ENCODE data around the gene MDFI. TPM values are rescaled to one million over a fixed set of nuclear protein-coding genes. Genes with fewer than 3 reads are reported as not detected.

MDFI gene, protein sequence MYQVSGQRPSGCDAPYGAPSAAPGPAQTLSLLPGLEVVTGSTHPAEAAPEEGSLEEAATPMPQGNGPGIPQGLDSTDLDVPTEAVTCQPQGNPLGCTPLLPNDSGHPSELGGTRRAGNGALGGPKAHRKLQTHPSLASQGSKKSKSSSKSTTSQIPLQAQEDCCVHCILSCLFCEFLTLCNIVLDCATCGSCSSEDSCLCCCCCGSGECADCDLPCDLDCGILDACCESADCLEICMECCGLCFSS
- polyA plus RNA-seq (2014; cell fraction: cytosol; rRNA removed) = 1.7 and 2.3 TPM in 2 replicates
- polyA plus RNA-seq (2014; cell fraction: nucleus; rRNA removed) = 3.1 and 5.5 TPM in 2 replicates

DNA sequence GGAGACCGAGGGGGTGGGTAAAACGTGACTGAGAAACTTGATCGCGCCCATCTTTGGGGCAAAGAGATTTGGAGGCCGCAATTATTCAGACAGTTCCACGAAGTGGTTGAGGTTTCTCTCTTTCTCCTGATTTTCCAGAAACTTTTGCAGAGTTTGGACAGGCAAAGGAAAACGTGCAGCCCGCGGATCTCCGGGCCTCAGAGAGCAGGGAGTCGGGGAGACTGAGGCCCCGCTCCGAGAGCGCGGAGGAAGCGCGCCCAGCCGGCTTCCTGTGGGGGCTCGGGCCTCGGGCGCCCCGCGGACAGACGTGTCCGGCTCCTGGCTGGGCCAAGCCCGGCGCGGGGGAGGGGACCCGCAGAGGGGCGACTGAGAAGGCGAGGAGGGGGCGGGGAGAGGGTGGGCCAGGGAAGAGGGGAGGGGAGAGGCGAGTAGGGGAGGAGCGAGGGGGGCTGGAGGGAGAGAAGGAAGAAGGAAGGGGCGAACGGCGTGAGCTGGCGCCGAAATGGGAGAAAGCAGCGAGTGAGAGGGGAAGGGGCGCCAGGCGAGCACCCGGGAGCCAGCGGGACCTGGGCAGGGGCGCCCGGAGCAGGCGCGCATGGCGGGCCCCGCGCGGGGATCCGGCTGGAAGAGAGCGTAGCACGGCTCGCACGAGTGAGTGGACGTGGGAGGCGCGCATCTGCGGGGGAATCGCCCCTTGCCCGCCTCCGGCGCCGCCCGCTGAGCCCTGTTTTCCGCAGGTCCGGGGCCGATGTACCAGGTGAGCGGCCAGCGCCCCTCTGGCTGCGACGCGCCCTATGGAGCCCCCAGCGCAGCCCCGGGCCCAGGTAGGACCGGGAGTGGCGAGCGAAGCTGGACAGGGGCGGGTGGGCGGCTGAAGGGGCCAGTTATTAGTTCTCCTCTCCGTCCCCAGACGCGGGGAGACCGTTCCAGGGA is at the start of gene MDFI:
MDFI (plus strand) TSS at position 467 of the 933 bp plus-strand sequence; CDS start at position 749, 282 bp downstream.
- DNase-seq (ENCODE audit: low spot score) = no peak

DNA sequence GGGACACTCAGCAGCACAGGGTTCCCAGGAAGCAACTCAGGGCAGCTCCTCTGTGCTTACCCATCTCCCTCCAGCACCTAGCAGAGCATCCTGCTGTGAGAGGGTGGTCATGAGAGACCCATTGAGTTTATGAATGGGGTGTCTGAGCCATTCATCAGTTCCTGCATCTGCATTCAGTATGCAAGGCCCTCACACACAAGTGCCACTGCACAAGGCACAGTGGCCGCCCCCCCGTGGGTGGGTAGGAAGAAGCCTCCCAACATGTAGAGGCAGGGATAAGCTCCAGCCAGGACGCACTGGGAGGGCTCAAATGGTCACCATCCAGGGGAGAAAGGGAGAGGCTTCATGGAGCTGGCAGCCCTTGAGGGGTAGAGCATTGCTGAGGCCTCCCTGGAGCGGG is 49.0 kb upstream of the MDFI start:
- no peak for DNase-seq (ENCODE audit: low spot score)

DNA sequence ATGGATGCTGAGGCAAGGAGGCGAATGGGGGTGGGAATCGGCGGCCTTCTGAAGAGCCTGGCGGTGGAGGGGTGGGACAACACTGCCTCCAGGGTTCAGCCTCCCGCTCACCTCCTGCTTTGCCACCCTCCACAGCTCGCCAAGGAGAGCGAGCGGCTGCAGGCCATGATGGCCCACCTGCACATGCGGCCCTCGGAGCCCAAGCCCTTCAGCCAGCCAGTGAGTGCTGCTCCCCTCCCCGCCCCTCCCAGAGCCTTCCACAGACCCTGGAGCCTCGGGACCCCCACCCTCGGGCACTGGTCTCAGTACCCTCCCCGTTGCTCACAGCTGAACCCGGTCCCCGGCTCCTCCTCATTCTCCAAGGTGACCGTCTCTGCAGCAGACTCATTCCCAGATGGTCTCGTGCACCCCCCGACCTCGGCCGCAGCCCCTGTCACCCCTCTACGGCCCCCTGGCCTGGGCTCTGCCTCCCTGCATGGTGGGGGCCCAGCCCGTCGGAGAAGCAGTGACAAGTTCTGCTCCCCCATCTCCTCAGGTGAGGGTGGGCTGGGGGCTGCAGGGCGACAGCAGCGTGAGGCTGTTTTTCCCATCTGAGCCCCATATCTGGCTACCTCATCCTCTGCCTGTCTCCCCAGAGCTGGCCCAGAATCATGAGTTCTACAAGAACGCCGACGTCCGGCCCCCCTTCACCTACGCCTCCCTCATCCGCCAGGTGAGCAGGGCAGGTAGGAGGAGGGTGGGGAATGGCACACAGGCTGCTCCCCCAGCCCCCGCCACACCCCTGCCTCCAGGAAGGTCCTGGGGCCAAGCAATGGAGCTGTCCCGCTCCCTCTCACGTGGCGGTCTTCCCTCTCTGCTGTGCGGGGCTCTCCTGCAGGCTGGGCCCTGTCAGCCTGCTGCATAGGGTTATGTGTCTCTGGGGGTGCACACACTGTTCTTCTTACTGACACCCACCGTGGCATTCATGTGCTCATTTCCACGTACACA is 48.3 kb upstream of the MDFI start:
- no peak for DNase-seq (ENCODE audit: low spot score)

DNA sequence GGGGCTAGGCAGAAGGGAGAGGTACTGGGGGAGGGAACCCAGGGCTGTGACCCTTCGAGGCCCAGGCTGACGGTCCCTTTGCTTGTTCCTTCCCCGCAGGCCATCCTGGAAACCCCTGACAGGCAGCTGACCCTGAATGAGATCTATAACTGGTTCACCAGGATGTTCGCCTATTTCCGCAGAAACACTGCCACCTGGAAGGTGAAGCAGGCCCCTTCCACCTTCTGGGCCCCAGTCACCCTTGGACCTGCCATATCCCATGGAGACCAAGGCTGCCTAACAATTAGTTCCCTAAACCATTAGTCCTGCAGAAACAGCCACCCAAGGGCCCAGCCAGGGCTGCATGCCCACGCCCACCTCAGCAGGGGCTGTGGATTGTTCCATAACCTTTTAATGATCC is 47.1 kb upstream of the MDFI start:
- DNase-seq (ENCODE audit: low spot score) = no peak

DNA sequence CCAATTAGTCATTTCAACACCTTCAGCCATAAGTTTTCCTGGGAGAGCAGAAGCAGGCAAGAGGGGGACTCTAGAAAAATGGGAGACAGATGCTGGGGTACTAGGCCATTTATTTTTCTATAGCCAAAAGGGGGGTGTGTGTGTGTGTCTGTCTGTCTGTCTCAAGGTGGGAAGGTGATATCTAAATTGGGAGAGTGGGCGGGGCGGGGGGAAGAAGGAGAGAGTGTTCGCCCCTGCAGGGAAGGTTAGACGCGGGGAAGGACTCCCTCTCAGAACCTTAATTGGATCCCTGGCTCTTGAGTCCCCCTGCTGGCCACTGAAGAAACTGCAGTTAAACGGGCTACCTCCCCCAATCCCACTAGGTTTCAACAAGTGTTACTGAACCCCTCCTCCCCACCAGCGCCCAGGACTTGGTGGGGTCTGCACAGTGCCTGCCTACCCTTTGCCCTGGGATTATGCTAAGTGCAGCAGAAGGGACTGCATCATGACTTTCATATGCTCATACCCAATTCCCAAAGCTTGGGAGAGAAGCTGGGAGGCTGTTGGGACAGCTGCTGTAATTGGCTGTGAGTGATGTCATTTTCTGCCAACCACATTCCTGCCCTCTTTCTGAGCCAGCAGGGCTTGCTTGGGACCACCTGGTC is 46.3 kb upstream of the MDFI start:
- DNase-seq (ENCODE audit: low spot score) = peak; percentile 67

DNA sequence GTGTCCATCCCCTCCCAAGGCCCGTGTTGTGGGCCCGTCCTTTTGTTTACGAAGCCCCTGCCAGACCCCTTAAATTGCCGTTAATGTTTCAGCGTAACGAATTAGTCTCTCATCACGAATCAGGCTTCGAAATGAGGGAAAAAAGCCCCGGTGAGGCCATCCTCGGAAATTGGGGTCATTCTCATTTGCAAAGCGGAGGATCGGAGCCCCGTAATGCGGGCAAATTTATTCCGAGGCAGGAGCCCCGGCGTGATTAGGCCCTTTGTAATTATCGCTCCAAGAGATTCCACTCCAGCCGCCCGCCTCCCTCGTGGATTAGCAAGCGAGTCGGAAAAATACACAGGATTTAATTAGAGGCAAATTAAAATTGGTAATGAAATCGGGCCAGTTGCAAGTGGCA is 44.9 kb upstream of the MDFI start:
- DNase-seq (ENCODE audit: low spot score) = no peak

DNA sequence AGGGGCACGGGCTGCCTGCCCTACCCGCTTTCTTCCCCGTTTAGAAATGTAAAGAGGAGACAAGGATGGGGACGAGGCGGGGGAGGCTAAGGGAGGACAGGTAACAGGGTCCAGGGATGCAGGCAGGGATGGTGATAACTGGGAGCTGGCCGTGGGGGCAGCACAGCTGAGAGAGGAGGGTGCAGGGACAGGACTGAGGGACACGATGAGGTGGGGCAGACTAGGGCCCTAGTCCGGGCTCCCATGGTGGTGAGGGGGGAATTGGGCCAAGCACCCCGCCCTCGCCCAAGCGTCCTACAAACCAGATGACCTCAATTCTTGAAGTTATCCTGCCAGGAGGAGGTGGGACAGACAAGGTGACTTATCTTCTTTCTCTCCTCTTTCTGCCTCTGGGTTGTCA is 44.4 kb upstream of the MDFI start:
- DNase-seq (ENCODE audit: low spot score) = no peak

DNA sequence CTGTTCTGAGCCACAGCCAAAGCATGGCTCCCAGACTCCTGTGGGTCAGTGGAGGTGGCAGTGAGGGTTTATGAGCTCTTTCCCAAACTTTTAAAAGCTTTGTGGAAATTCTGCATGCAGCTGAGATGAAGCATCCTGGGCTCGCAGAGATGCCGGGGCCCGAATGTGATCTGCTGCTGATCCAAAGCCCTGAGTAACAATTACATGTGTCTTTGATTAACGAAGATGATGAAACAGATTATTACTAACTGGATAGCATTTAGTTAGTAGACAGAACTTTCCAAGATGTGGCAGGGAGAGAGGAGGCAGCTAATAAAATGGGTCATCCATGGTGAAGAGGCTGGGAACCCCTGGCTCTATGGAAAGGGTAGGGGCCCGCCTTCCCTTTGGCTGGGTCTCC is 43.9 kb upstream of the MDFI start:
- DNase-seq (ENCODE audit: low spot score) = no peak

DNA sequence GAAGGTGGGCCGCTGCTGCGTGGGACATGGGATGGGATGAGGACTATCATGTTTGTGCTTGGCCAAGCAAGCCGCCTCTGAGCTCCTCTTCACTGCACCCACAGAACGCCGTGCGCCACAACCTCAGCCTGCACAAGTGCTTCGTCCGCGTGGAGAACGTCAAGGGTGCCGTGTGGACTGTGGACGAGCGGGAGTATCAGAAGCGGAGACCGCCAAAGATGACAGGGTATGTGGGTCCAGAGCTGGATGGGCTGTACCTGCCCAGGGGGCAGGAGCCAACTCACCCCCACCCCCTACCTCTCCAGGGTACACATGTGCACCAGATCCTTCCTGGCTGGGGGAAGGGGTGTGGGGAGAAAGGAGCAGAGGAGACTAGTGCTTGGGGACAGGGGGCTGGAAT is 43.5 kb upstream of the MDFI start:
- no peak for DNase-seq (ENCODE audit: low spot score)

DNA sequence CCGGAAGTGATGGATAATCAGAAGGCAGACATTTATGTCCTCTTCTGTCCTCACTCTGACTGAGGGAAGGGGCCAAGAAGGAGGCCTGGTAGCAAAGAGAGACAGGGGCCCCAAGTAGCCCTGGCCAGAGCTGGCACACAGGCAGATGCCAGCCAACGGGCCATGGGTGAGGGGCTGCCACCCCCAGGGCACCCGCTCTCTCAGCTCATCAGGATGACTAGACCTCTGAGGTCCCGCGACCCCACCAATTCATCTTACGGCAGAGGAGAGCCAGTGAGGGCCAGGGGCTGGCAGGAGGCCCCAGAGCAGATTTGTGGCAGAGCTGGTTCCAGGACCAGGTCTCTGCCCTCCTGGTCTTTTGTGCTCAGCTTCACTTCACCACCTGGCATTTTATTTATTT is 43.1 kb upstream of the MDFI start:
- DNase-seq (ENCODE audit: low spot score) = no peak

DNA sequence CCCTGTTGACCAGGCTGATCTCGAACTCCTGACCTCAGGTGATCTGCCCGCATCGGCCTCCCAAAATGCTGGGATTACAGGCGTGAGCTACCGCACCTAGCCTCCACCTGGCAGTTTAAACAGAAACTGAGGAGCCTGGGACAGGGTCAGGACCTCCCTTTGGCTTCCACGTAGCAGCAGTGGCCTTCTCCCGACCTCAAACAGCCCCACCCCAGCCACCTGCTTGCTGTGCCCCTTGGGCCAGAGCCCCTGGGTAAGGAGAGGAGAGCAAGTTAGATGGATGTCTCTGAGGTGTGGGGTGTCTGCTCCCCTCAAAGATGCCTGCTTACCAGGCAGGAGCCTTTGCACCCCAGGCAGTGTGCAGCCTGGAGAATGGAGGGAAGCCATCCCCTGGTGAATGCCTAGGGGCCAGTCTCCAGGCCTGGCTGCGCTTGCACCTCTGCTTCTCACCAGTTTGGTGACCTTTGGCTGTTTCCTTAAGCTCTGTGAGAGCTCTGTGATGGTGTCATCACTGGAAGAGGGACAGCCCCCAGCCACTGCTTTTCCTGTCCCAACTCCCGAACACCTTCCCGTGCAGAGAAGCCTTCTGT is 42.1 kb upstream of the MDFI start:
- DNase-seq (ENCODE audit: low spot score) = no peak

DNA sequence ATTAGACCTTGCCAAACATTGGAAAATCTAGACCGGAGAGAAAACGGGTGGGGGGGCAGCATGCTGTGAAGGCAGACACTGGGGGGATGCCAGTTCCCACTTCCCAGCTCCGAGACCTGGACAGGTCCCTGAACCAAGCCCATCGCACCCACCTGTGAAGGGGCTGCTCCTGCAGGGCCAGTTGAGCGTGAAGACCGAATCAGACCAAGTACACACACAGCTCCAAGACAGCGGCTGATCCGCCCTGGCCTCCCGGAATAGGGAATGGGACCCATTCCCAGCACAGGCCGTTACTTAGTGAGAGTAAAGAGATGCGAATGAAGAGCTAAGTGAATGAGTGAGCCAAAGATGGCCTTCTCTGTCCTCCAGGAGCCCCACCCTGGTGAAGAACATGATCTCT is 41.5 kb upstream of the MDFI start:
- DNase-seq (ENCODE audit: low spot score) = no peak

DNA sequence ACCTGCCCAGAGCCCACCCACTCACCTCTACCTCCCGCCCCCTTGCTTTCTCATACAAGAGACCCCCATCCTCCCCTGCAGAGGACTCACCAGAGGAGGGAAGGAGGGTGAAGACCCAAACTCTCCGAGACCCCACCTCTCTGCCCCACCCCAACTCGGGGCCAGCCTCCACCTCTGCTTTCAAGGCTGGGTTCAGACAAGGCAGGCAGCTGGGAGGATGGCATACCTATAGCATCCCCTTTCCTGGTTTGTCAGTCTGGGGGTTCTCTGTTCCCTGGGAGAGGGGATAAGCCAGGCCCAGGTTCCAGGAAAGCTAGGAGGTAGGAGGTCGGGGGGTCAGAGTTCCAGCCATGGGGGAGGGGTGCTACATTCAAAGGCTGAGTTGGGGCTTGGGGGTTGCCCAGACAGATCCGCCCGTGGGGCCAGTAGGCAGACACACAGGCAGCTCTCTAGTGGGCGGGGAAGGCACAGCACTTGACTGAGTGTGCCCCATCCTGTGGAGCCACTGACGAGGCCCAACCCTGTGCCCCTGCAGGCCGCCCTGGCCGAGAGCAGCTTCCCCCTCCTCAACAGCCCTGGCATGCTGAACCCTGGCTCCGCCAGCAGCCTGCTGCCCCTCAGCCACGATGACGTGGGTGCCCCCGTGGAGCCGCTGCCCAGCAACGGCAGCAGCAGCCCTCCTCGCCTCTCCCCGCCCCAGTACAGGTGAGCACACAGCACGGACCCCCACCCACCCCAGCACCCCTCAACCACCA is 40.8 kb upstream of the MDFI start:
- DNase-seq (ENCODE audit: low spot score) = no peak

DNA sequence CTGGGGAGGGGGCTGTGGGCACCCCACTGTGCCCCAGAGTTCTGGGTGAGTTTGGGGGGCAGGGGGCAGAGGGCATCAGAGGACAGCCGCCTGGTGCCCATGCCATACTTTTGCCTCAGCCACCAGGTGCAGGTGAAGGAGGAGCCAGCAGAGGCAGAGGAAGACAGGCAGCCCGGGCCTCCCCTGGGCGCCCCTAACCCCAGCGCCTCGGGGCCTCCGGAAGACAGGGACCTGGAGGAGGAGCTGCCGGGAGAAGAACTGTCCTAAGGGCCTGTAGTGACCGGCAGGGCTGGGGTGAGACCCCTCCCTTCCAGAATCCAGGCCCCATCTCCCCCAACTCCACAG is 39.6 kb upstream of the MDFI start:
- no peak for DNase-seq (ENCODE audit: low spot score)

DNA sequence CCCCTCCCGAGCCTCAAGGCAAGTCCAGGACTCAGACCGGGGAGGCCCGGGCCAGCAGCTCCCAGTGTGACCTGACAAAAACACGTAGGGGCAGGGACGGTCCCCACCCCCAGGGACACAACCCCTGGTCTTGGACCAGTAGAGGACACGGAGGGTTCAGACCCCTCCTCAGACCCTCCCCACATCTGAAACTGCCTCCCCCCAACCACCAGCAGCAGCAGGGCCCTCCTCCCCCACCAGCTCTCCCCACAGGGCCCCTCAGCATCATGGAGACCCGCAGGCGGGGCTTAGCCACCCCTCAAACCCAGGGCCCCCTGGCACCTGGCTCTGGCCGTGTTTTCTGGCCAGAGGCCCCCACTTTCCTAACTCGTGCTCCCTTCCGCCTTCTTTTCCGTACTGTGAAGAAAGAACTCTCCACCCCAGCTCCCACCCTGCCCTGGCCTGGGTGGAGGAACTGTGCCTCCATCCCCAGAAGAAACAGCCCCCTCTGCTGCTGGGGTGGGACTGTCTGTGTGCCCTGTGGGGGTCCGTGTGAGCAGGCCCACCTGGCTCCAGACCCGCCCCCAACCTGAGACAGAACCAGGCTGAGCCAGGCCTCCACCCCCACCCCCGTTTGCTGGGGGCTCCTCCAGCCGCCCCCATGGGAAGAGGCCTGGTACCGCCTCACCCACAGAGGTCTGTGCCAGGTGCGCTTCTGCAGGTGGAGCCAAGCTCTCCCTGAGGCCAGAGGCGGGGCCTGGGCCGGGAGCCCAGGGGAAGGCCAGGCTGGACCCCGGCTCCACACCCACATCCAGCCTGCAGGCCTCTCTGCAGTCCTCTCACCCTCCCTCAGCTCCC is 39.0 kb upstream of the MDFI start:
- DNase-seq (ENCODE audit: low spot score) = no peak

DNA sequence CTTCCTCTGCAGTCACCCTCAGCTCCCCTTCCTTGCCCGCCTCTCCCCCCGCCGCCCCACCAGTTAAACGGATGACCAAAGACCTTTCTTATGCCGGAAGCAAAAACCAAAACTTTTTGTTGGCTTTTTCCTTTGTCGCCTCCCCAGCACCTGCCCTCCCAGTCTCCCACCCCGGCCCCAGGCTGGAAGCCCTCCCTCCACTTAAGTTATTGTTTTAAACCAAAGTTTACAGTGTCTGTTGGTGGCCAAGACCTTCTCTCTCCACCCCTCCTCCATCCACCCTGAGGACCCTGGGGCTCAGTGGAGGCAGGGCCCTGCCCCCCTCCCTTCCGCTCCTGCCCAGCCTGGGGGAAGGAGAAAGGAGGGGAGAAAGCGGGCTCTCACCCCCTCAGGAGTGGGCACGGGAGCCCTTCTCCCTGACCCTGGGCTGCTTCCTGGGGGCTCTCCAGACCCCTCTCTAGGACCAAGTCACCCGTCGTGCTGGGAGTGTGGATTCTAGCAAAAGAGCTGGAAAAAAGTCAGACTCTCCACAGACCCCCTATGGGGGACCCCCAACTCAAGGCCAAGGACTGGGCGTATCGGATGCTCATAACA is 38.3 kb upstream of the MDFI start:
- no peak for DNase-seq (ENCODE audit: low spot score)

DNA sequence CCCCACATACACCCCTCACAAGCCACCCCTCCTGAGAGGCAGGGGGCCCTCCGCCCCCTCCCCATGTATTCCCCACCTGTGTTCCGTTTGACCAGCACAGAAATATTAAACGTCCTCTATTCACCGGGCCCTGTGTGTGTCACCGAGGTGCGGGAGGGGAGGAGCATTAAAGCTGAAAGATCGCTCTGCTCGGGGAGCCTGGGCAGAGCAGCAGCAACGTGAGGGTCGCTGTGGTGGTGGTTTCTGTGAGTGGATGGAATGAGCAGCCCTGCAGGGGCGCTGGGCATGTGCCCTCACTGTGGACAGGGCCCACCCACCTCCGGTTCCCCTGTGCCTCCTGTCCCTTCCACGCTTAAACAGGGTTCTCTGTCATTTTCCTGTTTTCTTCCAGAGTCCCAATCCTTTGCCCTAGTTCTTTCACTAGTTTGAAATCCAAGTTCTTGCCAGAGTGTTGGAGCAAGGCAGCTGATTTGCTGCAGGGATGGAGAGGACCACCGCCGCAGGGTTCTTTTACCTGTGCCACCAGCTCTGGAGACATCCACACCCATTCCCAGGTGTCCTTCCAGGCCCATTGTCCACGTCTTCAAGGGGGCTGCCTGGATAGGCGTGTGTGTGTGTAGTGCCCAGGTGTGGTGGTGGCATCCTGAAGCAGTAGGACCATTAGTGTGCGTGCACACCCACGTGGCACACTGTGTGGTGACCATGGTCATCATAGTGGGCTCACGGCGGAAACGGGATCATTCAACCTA is 37.6 kb upstream of the MDFI start:
- DNase-seq (ENCODE audit: low spot score) = no peak

DNA sequence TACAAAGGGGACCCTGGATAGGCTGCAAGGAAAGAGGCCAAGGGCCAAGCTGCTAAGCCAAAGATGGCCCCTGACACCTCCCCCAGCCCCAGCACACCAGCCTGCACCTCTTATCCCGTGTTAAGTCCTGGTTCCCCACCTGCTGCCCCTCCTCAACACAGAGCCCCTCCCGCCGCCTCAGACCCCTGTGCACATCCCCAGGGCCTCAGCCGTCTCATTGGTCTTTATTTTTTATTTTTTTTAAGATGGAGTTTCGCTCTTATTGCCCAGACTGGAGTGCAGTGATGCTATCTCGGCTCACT is 37.1 kb upstream of the MDFI start:
- DNase-seq (ENCODE audit: low spot score) = no peak

All from SK-N-DZ (cell line).